Fibroblast of lung (primary cell): Measurements from ENCODE around the gene WDR62. TPM values are rescaled to one million over a fixed set of nuclear protein-coding genes. Genes with fewer than 3 reads are reported as not detected.

Experiments
- DNase-seq, 2 donors: peaks; one replicate each; pipeline versions ENCODE4 v3.0.0 to v3.0.0-alpha.2; 2010; ENCODE audit warnings: low read depth in 2 of 2
- H2AFZ ChIP-seq: 2 replicates; pipeline ENCODE4 v1.5.1; 2012; ENCODE audit warnings: low read length, control low read depth, inconsistent platforms
- H3K27ac ChIP-seq: 2 replicates; pipeline ENCODE4 v1.5.1; 2011; ENCODE audit warnings: low read length, control low read depth; ENCODE audit not compliant: insufficient read depth
- H3K27me3 ChIP-seq: 2 replicates; pipeline ENCODE4 v1.5.1; 2011; ENCODE audit warnings: mild to moderate bottlenecking, low read length; ENCODE audit not compliant: control insufficient read depth, insufficient read depth
- H3K36me3 ChIP-seq: 2 replicates; pipeline ENCODE4 v1.5.1; 2011; ENCODE audit warnings: low read length; ENCODE audit not compliant: control insufficient read depth, insufficient read depth
- H3K4me1 ChIP-seq: 2 replicates; pipeline ENCODE4 v1.5.1; 2011; ENCODE audit warnings: low read length; ENCODE audit not compliant: control insufficient read depth, insufficient read depth; ENCODE audit errors: extremely low read depth
- H3K4me2 ChIP-seq: 2 replicates; pipeline ENCODE4 v1.5.1; 2011; ENCODE audit warnings: low read length, control low read depth; ENCODE audit not compliant: insufficient read depth; ENCODE audit errors: extremely low read depth
- H3K4me3 ChIP-seq, 4 experiments: fragments of 200-600 bp in 1 of 4; sonication (generic) in 1 of 4; replicated peaks in 1 of 4; 2 replicates each; pipeline ENCODE4 v1.5.1; 2011 to 2016; ENCODE audit warnings: low read length in 4 of 4, low read depth in 3 of 4, mild to moderate bottlenecking in 3 of 4, control low read depth in 2 of 4, inconsistent platforms in 1 of 4, mixed read lengths in 1 of 4; ENCODE audit not compliant: insufficient read depth in 1 of 4; ENCODE audit errors: control extremely low read depth in 1 of 4
- H3K79me2 ChIP-seq: 2 replicates; pipeline ENCODE4 v1.5.1; 2012; ENCODE audit warnings: mild to moderate bottlenecking, low read length, inconsistent platforms; ENCODE audit not compliant: control insufficient read depth, insufficient read depth
- H3K9ac ChIP-seq: 2 replicates; pipeline ENCODE4 v1.5.1; 2011; ENCODE audit warnings: mild to moderate bottlenecking, low read length, control low read depth; ENCODE audit not compliant: insufficient read depth
- H3K9me3 ChIP-seq: 2 replicates; pipeline ENCODE4 v1.5.1; 2012; ENCODE audit warnings: low read depth, low read length; ENCODE audit not compliant: control insufficient read depth, insufficient read depth
- H4K20me1 ChIP-seq: 2 replicates; pipeline ENCODE4 v1.5.1; 2011; ENCODE audit warnings: low read length; ENCODE audit not compliant: control insufficient read depth, insufficient read depth; ENCODE audit errors: extremely low read depth
- EZH2 ChIP-seq: IDR thresholded peaks from 2 replicates; pipeline ENCODE4 v1.5.1; 2012; ENCODE audit warnings: low read length, control low read depth, mild to moderate bottlenecking; ENCODE audit errors: missing control alignments
- polyA plus RNA-seq, 2 donors: library from polyadenylated mRNA; depleted of rRNA in 1 of 2; stranded (reverse) in 1 of 2; unstranded in 1 of 2; fragments of >200 nt; gene quantifications; 2 replicates each; pipeline ENCODE4 v1.2.1, GENCODE V29; 2011 to 2012; ENCODE audit warnings: missing spikeins in 1 of 2
- total RNA-seq: library from RNA; depleted of rRNA; stranded (reverse); fragments of >200 nt; gene quantifications from 2 replicates; pipeline ENCODE4 v1.2.1, GENCODE V29; 2014
- TF ChIP-seq, protein P1 (sequence below), 2 donors: IDR thresholded peaks in 1 of 2; conservative IDR thresholded peaks in 1 of 2; 1 replicate in 1 of 2; 2 replicates in 1 of 2; pipeline ENCODE4 v1.5.1; 2011 to 2012; ENCODE audit warnings: low read length in 2 of 2, control low read depth in 1 of 2, inconsistent platforms in 1 of 2, low read depth in 1 of 2, mild to moderate bottlenecking in 1 of 2

Gene WDR62
- total and polyA plus RNA-seq, 2 donors (not counting 1 experiment from before 2014, with no cell fraction given): 1.1 to 2.8 TPM

- no peak for DNase-seq
- Histone ChIP-seq H2AFZ (no peak overlapping the region), H3K27me3 (no peaks in the 10 kb centered on the region), H3K4me3 (no peak overlapping the region), H3K9me3 (no peaks in the 10 kb centered on the region), H3K9ac (no peak overlapping the region), H3K4me2 (no peak overlapping the region), H3K4me1 (peaks cover 4% of the 10 kb centered on the region), H3K79me2 (peaks cover 29% of the 10 kb centered on the region), H3K36me3 (peaks cover 31% of the 10 kb centered on the region), H4K20me1 (no peaks in the 10 kb centered on the region), H3K27ac (no peak overlapping the region)
- TF ChIP-seq EZH2: no peak
- TF ChIP-seq, protein P1, sequence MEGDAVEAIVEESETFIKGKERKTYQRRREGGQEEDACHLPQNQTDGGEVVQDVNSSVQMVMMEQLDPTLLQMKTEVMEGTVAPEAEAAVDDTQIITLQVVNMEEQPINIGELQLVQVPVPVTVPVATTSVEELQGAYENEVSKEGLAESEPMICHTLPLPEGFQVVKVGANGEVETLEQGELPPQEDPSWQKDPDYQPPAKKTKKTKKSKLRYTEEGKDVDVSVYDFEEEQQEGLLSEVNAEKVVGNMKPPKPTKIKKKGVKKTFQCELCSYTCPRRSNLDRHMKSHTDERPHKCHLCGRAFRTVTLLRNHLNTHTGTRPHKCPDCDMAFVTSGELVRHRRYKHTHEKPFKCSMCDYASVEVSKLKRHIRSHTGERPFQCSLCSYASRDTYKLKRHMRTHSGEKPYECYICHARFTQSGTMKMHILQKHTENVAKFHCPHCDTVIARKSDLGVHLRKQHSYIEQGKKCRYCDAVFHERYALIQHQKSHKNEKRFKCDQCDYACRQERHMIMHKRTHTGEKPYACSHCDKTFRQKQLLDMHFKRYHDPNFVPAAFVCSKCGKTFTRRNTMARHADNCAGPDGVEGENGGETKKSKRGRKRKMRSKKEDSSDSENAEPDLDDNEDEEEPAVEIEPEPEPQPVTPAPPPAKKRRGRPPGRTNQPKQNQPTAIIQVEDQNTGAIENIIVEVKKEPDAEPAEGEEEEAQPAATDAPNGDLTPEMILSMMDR (conservative IDR thresholded peaks at IDR 0.05 in 1 of 2, IDR thresholded peaks at IDR 0.05 in 1 of 2; ENCODE audit: low read depth in 1 of 2, low read length in 2 of 2): no peak
Observed at GRCh38 chr19:36142496-36142895, 87.8 kb downstream of the WDR62 start.

- H3K4me3 ChIP-seq: no peak overlapping the region
Observed at GRCh38 chr19:36144624-36145023, 89.9 kb downstream of the WDR62 start.

GRCh38 chr19:36149673-36150406, 95.1 kb downstream of the WDR62 start:
- H3K27me3 ChIP-seq: no peaks in the 10 kb centered on the region
- no peaks in the 10 kb centered on the region for H3K9me3 ChIP-seq
- DNase-seq: no peak
- H3K4me1 ChIP-seq: peaks cover 6% of the 10 kb centered on the region
- H3K4me3 ChIP-seq: no peak overlapping the region
- H3K79me2 ChIP-seq: peaks cover 2% of the 10 kb centered on the region
- H2AFZ ChIP-seq: no peak overlapping the region
- no peak overlapping the region for H3K9ac ChIP-seq
- H3K27ac ChIP-seq: no peak overlapping the region
- TF ChIP-seq, protein P1 (conservative IDR thresholded peaks at IDR 0.05 in 1 of 2, IDR thresholded peaks at IDR 0.05 in 1 of 2; ENCODE audit: low read depth in 1 of 2, low read length in 2 of 2): no peak
- no peak for TF ChIP-seq EZH2
- no peak overlapping the region for H3K4me2 ChIP-seq
- no peaks in the 10 kb centered on the region for H4K20me1 ChIP-seq
- peaks cover 25% of the 10 kb centered on the region for H3K36me3 ChIP-seq

More at GRCh38 chr19:36144624-36145023, 89.9 kb downstream of the WDR62 start:
- DNase-seq: no peak
- no peaks in the 10 kb centered on the region for H3K9me3 ChIP-seq
- TF ChIP-seq EZH2: no peak
- TF ChIP-seq, protein P1 (conservative IDR thresholded peaks at IDR 0.05 in 1 of 2, IDR thresholded peaks at IDR 0.05 in 1 of 2; ENCODE audit: low read depth in 1 of 2, low read length in 2 of 2): no peak
- no peak overlapping the region for H3K27ac ChIP-seq
- H2AFZ ChIP-seq: no peak overlapping the region
- no peaks in the 10 kb centered on the region for H3K4me1 ChIP-seq
- H4K20me1 ChIP-seq: no peaks in the 10 kb centered on the region
- no peaks in the 10 kb centered on the region for H3K27me3 ChIP-seq
- peaks cover 39% of the 10 kb centered on the region for H3K36me3 ChIP-seq
- H3K9ac ChIP-seq: no peak overlapping the region
- peaks cover 29% of the 10 kb centered on the region for H3K79me2 ChIP-seq
- no peak overlapping the region for H3K4me2 ChIP-seq
